C4-2B (cell line): ENCODE results near the gene THADA.

Experiments used
- H3K27ac ChIP-seq: fragments of 450-650 bp; 2 replicates; pipeline ENCODE4 v1.5.1; 2017
- CTCF ChIP-seq: fragments of 450-650 bp; conservative IDR thresholded peaks from 2 replicates; pipeline ENCODE4 v1.5.1; 2017; ENCODE audit warnings: mild to moderate bottlenecking
- ZFX ChIP-seq: fragments of 450-650 bp; IDR thresholded peaks from 2 replicates; pipeline ENCODE4 v1.6.1; 2017

THADA gene

GRCh38 chr2:43464590-43464989, 131.2 kb downstream of the THADA start:
- TF ChIP-seq CTCF (no peak), ZFX (no peak)

GRCh38 chr2:43462866-43463641, 132.8 kb downstream of the THADA start:
- TF ChIP-seq ZFX = no peak
- no peak for TF ChIP-seq CTCF
- no peak overlapping the region for H3K27ac ChIP-seq

More at GRCh38 chr2:43464590-43464989, 131.2 kb downstream of the THADA start:
- no peak overlapping the region for H3K27ac ChIP-seq

- H3K27ac ChIP-seq = no peak overlapping the region
- TF ChIP-seq ZFX = no peak
- TF ChIP-seq CTCF = no peak
These were observed 134.3 kb downstream of the THADA start for GRCh38 chr2:43461453-43462073.

GRCh38 chr2:43460611-43461365, 135.1 kb downstream of the THADA start:
- H3K27ac ChIP-seq = no peak overlapping the region
- TF ChIP-seq CTCF = no peak
- TF ChIP-seq ZFX = no peak

- H3K27ac ChIP-seq = no peak overlapping the region
- TF ChIP-seq CTCF (no peak), ZFX (no peak)
These were observed 135.7 kb downstream of the THADA start for GRCh38 chr2:43460174-43460546.

GRCh38 chr2:43459446-43460173, 136.2 kb downstream of the THADA start:
- H3K27ac ChIP-seq = no peak overlapping the region
- no peak for TF ChIP-seq CTCF
- TF ChIP-seq ZFX = no peak
